Stimulated activated naive CD8-positive, alpha-beta T cell treated with anti-CD3 and anti-CD28 coated beads, Interleukin-15, amount 100 ng/mL, for 72 hours (primary cell): ENCODE data around the gene SYVN1.

Source experiments
- ATAC-seq: fragments of 150-1000 bp; cut with Tn5 transposase; 2 replicates; pipeline ENCODE4 v1.10.0; 2021; ENCODE audit warnings: mild to moderate bottlenecking, moderate library complexity
- DNase-seq, 2 donors: peaks; one replicate each; pipeline ENCODE4 v3.0.0; 2021 to 2022
- H3K27ac Mint-ChIP-seq, 2 donors: one replicate each; pipeline ENCODE4 v1.8.0; 2022; ENCODE audit warnings: mild to moderate bottlenecking in 2 of 2, mixed read lengths in 2 of 2, moderate library complexity in 2 of 2
- H3K27me3 Mint-ChIP-seq: one replicate; pipeline ENCODE4 v1.8.0; 2022; ENCODE audit warnings: mixed read lengths
- H3K4me1 Mint-ChIP-seq: one replicate; pipeline ENCODE4 v1.8.0; 2022; ENCODE audit warnings: mild to moderate bottlenecking, mixed read lengths
- H3K4me3 Mint-ChIP-seq, 2 donors: one replicate each; pipeline ENCODE4 v1.8.0; 2022; ENCODE audit warnings: mild to moderate bottlenecking in 2 of 2, mixed read lengths in 2 of 2, moderate library complexity in 1 of 2
- H3K9me3 Mint-ChIP-seq, 2 donors: one replicate each; pipeline ENCODE4 v1.8.0; 2022; ENCODE audit warnings: mixed read lengths in 2 of 2

SYVN1 gene

DNA sequence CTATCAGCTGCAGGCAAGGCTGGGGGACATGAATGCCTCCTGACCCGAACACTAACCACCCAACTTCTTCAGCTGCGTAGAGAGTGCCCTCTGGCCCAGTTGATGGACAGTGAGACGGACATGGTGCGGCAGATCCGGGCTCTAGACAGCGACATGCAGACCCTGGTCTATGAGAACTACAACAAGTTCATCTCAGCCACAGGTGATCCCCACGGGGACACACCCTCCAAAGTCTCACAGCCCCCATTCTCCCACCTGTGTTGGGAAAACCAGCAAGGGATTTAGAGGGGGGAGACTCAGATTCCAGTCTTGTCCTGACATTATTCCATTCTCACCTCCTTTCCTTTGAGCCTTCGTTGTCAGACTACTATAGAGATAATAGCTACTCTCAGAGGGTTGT lies 37.4 kb downstream of the SYVN1 start:
- no peak for ATAC-seq
- Mint-ChIP-seq H3K27me3 (no peaks in the 10 kb centered on the region), H3K4me3 (peak overlapping the region; percentile 93 to 95), H3K4me1 (peaks cover 23% of the 10 kb centered on the region), H3K27ac (peak overlapping the region in 1 of 2 donors; percentile 40), H3K9me3 (no peaks in the 10 kb centered on the region)
- DNase-seq = no peak

DNA sequence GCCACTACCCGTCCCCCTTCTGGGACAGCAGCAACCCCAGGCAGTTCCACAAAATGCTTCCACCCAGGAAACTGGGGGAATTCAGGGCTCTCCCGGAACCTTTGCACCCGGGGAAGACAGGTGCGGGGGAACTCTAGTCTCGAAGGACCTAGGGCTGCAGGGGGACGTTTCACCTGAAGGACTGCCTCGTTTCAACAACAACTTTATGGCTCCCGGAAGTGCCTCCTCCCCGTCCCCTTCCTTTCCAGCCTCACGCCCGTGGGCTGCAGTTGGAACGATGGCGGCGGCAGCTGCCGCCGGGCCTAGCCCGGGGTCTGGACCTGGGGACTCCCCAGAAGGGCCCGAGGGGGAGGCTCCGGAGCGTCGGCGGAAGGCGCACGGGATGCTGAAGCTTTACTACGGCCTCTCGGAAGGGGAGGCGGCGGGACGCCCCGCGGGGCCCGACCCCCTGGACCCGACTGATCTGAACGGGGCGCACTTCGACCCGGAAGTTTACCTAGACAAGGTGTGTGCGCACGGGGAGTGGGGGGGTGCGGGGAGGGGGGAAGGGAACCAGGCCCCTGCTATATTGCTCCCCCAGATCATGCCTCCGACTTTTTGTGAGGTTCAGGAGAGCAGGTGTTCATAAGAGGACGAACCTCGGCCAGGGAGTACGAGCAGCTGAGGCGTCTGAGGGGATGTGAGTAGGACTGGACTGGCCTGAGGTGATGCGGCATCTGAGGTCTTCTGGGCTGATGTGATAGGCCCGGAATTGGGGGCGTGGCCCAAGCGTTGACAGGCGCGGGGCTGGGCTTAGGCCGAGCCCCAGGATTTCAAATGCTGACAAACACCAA lies 38.1 kb downstream of the SYVN1 start, which contains the start of gene VPS51:
VPS51 (plus strand) TSS at position 241 of the 833 bp plus-strand sequence; CDS start at position 278, 37 bp downstream.
- Mint-ChIP-seq H3K4me1 (peaks cover 23% of the 10 kb centered on the region), H3K27me3 (no peaks in the 10 kb centered on the region), H3K9me3 (no peaks in the 10 kb centered on the region), H3K27ac (peak within 1 kb of the TSS; percentile 98 to 99), H3K4me3 (peak within 1 kb of the TSS; percentile 93 to 95)
- ATAC-seq (peak; percentile 97), DNase-seq (peak; percentile 83 to 89)

DNA sequence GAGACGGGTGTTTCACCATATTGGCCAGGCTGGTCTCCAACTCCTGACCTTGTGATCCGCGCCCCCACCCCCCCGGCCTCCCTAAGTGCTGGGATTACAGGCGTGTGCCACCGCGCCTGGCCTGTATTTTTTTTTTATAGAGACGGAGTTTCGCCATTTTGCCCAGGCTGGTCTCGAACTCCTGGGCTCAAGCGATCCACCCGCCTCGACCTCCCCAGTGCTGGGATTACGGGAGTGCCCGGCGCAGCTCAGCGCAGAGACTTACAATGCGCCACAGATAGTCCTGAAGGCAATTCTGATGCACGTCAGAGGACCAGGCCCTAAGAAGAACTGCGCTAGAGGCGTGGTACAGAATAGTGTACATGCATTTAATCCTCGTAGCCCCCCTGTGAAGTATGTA lies 38.9 kb downstream of the SYVN1 start:
- H3K4me1 Mint-ChIP-seq = peaks cover 23% of the 10 kb centered on the region
- ATAC-seq (no peak), DNase-seq (no peak)
- H3K27ac Mint-ChIP-seq = peak overlapping the region; percentile 98 to 99
- peak overlapping the region; percentile 93 to 95 for H3K4me3 Mint-ChIP-seq
- no peaks in the 10 kb centered on the region for H3K27me3 Mint-ChIP-seq
- no peaks in the 10 kb centered on the region for H3K9me3 Mint-ChIP-seq

DNA sequence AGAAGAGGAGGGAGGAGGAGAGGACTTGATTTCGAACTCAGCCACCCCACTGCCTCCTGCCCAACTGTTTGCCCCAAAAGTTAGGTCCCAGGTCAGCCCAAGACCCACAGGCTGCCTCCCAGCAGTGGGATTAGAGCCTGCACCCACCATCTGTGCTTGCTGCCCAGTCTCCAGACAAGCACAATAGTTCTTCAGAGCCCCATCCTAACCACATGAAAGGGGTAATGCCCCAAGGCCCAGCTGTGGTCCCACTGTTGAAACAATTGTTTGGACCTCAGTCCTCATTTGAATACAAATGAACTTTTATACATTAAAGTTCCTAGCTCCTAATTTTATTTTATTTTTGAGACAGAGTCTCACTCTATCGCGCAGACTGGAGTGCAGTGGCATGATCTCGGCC lies 43.7 kb downstream of the SYVN1 start:
- H3K9me3 Mint-ChIP-seq = no peaks in the 10 kb centered on the region
- no peaks in the 10 kb centered on the region for H3K27me3 Mint-ChIP-seq
- ATAC-seq = no peak
- H3K4me1 Mint-ChIP-seq = peaks cover 5% of the 10 kb centered on the region
- H3K27ac Mint-ChIP-seq = no peak overlapping the region
- DNase-seq = no peak
- H3K4me3 Mint-ChIP-seq = no peak overlapping the region

DNA sequence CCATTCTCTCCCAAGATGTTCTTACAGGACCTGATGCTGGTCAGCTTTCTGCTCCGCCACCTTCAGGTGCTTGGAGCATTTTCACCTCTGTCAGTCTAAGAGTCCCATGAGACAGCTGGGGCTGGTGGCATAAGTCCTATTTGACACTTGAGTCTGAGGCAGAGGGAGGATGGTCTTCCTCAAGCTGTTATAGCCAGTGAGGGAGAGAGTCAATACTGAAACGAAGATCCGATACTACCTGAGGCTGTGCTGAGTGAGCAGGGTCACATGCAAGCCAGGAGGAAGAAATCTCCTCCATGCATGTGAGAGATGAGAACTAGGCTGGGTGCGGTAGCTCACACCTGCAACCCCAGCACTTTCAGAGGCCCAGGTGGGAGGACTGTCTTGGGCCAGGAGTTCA lies 44.7 kb downstream of the SYVN1 start:
- H3K27ac Mint-ChIP-seq = no peak overlapping the region
- H3K4me3 Mint-ChIP-seq = no peak overlapping the region
- no peak for DNase-seq
- H3K9me3 Mint-ChIP-seq = no peaks in the 10 kb centered on the region
- ATAC-seq = no peak
- H3K4me1 Mint-ChIP-seq = peaks cover 13% of the 10 kb centered on the region
- H3K27me3 Mint-ChIP-seq = no peaks in the 10 kb centered on the region

DNA sequence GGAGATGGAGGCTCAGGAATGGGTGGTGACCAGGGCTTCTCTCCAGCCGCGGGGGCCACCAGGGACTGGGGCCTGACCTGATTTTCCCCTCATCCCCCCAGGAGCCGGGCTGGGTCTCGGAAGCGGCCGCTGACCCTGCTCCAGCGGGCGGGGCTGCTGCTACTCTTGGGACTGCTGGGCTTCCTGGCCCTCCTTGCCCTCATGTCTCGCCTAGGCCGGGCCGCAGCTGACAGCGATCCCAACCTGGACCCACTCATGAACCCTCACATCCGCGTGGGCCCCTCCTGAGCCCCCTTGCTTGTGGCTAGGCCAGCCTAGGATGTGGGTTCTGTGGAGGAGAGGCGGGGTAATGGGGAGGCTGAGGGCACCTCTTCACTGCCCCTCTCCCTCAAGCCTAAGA lies 46.5 kb downstream of the SYVN1 start:
- DNase-seq (no peak), ATAC-seq (no peak)
- H3K4me1 Mint-ChIP-seq = peaks cover 27% of the 10 kb centered on the region
- H3K9me3 Mint-ChIP-seq = no peaks in the 10 kb centered on the region
- H3K27ac Mint-ChIP-seq = no peak overlapping the region
- H3K4me3 Mint-ChIP-seq = no peak overlapping the region
- H3K27me3 Mint-ChIP-seq = no peaks in the 10 kb centered on the region

DNA sequence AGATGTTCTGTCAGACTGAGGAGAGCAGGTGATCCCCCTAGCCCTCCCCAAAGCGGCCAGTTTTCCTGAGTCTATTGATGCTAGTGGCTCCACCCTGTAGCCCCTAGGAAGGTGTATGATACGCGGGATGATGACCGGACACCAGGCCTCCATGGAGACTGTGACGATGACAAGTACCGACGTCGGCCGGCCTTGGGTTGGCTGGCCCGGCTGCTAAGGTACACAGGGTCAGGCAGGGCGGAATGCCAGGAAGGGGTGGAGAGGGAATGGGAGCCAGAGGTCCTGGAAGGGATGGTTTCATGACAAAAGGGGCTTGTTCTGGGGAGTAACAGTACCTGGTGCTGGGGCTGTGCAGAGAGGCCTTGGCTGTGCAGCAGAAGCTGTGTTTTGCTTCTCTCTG lies 47.1 kb downstream of the SYVN1 start:
- Mint-ChIP-seq H3K27ac (no peak overlapping the region), H3K27me3 (no peaks in the 10 kb centered on the region)

DNA sequence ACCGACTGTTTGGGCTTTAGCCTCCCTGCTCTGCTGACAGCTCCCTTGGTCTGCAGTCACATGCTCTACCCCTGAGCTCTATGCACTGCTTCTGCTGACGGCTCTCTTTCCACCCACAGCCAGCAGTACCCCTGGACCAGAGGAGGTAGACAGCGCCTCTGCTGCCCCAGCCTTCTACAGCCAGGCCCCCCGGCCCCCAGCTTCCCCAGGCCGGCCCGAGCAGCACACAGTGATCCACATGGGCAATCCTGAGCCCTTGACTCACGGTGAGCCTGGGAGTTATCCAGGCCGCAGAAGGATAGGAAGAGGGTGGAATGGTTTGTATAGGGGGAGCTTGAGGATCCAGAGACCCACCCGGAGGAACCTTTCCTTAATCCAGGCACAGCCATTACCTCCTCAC lies 47.5 kb downstream of the SYVN1 start:
- Mint-ChIP-seq H3K27me3 (no peaks in the 10 kb centered on the region), H3K4me3 (no peak overlapping the region), H3K27ac (no peak overlapping the region), H3K4me1 (peaks cover 37% of the 10 kb centered on the region), H3K9me3 (no peaks in the 10 kb centered on the region)
- ATAC-seq (no peak), DNase-seq (no peak)

More for the DNA sequence above, 47.1 kb downstream of the SYVN1 start:
- Mint-ChIP-seq H3K9me3 (no peaks in the 10 kb centered on the region), H3K4me1 (peaks cover 33% of the 10 kb centered on the region), H3K4me3 (no peak overlapping the region)
- ATAC-seq (no peak), DNase-seq (no peak)

DNA sequence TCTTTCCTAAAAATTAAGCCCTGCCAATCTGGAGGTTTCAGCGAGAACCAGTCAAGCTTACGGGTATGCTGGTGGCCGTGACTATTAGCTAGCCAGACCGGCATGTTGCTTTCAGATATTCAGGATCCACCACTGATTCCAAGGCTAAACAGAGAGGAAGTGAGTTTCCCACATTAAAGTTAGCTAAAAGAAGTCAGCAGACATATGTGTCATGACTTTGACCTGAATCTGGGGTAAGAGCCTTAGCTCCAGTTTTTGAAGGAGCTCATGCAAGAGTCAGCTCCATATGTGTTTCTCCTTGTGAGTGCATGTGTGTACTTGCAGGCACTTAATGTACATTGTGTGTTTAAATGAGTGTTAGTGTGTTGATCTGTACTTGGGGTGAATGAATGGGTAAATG lies 48.9 kb downstream of the SYVN1 start:
- DNase-seq = no peak
- Mint-ChIP-seq H3K27me3 (no peaks in the 10 kb centered on the region), H3K27ac (peak overlapping the region; percentile 42 to 99), H3K4me3 (peak overlapping the region; percentile 90 to 99), H3K9me3 (no peaks in the 10 kb centered on the region), H3K4me1 (peaks cover 50% of the 10 kb centered on the region)
- no peak for ATAC-seq

DNA sequence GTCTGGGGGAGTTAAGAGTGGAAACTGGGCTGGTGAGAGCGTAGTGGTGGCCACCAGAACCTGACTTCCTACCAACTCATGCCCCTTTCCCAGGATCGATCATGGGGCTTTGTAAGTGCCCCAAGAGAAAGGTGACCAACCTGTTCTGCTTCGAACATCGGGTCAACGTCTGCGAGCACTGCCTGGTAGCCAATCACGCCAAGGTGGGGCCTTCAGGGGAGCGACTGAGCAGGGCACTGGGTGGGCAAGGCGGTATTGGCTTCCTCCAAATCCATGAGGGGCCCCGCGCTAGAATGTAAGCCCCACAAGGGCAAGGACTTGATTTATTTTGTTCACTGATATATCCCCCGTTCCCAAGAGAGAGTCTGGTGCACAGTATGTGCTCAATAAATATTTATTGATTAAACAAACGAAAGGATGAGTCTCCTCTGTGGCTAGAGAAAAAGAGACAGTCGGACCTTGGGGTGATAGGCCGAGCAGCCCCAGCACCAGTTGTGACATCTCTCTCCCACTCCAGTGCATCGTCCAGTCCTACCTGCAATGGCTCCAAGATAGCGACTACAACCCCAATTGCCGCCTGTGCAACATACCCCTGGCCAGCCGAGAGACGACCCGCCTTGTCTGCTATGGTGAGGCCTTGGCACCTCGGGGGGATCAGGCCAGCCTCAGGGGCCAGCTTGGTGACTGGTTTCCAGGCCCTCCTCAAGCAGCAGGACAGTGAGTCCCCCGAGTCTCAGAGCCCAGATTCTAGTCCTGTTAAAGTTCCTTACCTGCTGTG lies 49.5 kb downstream of the SYVN1 start:
- no peak for DNase-seq
- Mint-ChIP-seq H3K27me3 (no peaks in the 10 kb centered on the region), H3K27ac (peak overlapping the region; percentile 97 to 99), H3K9me3 (no peaks in the 10 kb centered on the region), H3K4me1 (peaks cover 55% of the 10 kb centered on the region), H3K4me3 (peak overlapping the region; percentile 90 to 99)
- peak; percentile 18 for ATAC-seq

DNA sequence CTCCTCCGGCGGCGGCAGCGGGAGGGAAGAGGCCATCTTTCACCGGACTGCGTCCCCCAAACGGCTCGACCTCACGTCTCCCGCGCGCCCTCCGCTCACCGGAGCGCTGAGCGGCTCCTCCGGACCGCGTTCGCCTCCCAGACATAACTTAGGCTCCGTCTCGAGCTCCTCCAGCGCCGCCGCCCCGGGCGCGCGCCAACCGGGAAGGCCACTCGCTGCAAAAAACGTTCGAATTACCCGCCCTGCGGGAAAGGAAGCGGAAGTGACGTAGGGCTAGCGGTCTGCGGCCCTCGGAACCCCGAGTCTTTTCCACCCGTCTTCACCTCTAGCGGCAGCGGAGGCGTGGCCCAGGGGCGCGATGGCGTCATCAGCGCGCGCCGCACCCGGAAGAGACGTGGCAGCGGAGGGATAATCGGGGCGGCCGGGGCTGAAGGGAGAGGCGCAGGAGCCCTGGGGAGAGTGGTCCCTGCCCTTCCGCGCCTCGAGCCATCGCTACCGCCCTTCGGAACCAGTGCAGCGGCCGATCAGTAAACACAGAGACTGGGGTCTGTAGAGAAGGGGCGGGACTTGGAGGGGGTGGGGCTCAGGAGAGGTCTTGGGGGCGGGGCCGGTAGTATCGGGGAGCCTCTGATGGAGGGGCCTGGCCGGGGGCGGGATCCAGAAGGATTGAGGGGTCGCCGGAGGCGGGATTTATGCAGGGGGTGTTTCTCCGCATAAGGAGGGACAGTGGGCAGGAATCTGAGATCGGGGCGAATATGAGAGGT lies 50.3 kb downstream of the SYVN1 start, which contains the start of the genes CDCA5 and ZFPL1:
CDCA5 (minus strand) TSS at position 207 of the 764 bp plus-strand sequence; CDS start at position 145, 62 bp downstream.
ZFPL1 (plus strand) TSS at position 389 of the 764 bp plus-strand sequence. CDS start 477 bp downstream, outside the sequence.
- H3K27ac Mint-ChIP-seq = peak within 1 kb of the TSS; percentile 97 to 99
- H3K9me3 Mint-ChIP-seq = no peaks in the 10 kb centered on the region
- peak; percentile 97 for DNase-seq
- peak; percentile 94 for ATAC-seq
- H3K4me3 Mint-ChIP-seq = peak within 1 kb of the TSS; percentile 90 to 99
- peaks cover 60% of the 10 kb centered on the region for H3K4me1 Mint-ChIP-seq
- no peaks in the 10 kb centered on the region for H3K27me3 Mint-ChIP-seq

DNA sequence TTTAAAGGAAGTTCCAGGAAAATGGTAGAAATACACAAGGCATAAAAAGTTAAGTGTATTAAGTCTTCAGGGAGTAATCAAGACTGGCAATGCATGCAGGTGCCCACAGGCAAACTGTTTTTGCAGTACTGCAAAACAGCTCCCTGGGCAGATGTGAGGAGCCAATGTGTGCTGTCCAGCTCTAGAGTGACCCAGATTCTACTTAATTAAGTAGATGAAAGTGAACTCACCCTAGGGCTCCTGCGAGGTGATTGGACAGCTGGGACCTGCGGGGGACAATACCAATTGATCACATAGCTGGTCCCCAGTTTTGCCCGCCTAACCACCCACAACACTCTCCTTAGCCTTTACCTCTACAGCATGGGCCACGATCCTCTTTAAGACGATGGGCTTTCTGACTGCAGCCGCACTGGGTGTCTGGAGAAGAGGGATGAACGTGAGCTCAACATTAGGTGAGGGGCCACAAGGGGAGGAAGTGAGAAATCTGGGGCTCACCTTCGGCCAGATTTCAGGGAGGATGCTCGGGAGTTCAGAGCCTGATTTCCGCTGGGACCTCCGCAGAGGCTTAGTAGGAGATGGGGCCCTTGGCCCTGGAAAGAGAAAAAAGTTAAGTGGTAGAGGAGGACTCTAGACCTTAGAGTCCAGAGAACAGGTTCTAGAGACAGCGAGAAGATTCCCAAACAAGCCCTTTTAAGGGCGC lies 51.0 kb downstream of the SYVN1 start:
- Mint-ChIP-seq H3K27ac (peak overlapping the region; percentile 97 to 99), H3K27me3 (no peaks in the 10 kb centered on the region), H3K4me3 (peak overlapping the region; percentile 90 to 99), H3K9me3 (no peaks in the 10 kb centered on the region), H3K4me1 (peaks cover 68% of the 10 kb centered on the region)
- DNase-seq (no peak), ATAC-seq (peak; percentile 4)

DNA sequence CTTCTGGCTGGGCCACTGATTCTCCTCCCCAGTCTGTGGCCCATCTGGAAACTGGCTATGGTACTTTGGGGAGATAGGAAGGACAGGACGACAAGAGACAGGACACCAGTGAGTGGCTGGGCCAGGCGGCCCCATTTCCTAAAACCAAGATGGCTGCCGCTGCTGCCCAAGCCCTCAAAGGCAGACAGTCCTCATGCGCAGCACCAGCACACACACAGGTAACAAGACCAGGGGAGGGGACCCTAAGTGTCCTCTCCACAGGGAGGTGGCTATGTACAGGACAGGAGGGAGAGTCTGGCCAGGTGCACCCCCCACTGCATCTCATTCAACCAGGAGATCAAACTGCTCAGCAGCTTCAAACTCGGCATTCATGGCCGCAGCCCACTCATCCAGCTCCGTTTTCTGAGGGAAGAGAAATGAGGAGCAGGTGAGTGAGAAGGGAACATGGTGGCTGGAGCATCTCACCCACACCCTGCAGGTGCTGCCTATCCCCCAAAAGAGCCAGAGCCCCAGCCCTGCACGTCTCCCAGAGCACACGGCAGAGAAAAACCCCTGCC lies 55.5 kb downstream of the SYVN1 start:
- DNase-seq = no peak
- no peak for ATAC-seq
- H3K9me3 Mint-ChIP-seq = no peaks in the 10 kb centered on the region
- peak overlapping the region; percentile 51 to 52 for H3K4me3 Mint-ChIP-seq
- H3K27ac Mint-ChIP-seq = peak overlapping the region; percentile 70 to 72
- H3K4me1 Mint-ChIP-seq = peaks cover 63% of the 10 kb centered on the region
- no peaks in the 10 kb centered on the region for H3K27me3 Mint-ChIP-seq

DNA sequence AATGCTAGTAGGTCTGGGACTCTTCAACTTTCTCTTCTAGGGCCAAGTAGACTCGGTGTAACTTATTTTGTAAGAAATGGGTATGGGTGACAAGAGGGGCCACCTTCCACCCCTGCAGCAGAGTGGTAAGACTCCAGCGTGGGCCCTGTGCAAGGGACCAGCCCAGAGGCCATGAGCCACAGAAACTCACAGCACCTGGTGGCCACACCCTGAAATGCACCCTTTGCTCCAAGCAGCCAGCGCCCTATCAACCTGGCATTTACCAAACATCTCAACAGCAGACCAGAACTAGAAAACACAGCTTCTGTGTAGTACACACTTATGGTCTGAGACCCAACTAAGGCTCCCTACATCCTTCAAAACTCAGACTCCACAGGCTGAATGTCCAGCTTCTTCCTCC lies 56.2 kb downstream of the SYVN1 start:
- H3K27me3 Mint-ChIP-seq = no peaks in the 10 kb centered on the region
- H3K27ac Mint-ChIP-seq = peak overlapping the region in 1 of 2 donors; percentile 70
- H3K4me3 Mint-ChIP-seq = peak overlapping the region in 1 of 2 donors; percentile 52
- H3K4me1 Mint-ChIP-seq = peaks cover 60% of the 10 kb centered on the region
- ATAC-seq (peak; percentile 95), DNase-seq (peak; percentile 60 to 67)
- H3K9me3 Mint-ChIP-seq = no peaks in the 10 kb centered on the region
